ENCODE results near the gene MT1M. TPM values are rescaled to one million over a fixed set of nuclear protein-coding genes. Genes with fewer than 3 reads are reported as not detected.

The MT1M gene
- total RNA-seq, 1 donor from 2014 or later: 4.6 TPM

DNA sequence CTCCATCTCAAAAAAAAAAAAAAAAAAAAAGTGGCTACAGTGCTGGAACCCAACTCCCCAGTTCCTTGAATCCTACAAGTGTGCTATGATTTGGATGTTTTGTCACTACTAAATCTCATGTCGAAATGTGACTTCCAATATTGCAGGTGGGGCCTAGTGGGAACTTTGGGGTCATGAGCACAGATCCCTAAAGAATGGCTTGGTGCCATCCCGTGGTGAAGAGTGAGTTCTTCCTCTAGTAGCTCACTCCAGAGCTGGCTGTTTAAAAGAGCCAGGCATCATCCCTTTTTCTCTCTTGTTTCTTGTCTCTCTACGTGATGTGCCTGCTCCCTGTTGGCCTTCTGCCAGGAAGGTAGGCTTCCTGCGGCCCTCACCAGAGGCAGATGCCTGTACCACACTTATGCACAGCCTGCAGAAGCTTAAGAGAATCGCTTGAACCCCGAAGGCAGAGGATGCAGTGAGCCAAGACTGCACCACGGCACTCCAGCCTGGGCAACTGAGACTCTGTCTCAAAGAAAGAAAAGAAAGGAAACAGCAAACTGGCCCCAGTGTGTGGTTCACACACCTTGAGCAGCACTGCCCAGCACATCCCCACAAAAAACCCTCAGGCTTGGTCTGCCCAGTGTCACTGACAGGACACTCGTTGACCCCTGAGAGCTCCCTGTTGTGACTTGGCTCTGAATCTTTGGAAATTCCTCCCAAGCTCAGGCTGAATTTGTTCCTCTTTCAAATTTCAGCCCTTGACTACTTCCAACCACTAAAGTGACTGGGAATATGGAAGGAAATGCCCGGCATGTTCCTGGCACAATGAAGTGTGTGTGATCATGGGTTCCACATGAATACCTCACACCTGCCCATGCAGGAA is 3.7 kb upstream of the MT1M start:
- no peak for DNase-seq (ENCODE audit: low spot score)

DNA sequence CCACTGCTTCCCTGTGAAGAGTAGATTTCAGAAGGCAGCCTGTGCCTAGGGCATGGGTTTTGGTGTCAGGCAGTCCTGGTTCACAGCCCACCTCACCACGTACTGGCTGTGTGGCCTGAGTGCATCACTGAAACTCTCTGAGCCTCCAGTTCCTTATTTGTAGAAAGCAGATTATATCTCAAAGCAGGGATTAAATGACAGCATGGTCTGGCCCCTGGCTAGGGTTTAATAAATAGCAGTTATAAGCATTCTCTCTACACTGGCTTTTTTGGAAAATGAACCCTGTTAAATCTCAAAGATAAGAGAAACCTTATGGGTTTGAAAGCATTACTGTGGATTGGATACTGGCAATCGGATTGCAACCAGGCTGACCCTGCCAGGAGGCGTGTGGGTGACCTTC is 2.9 kb upstream of the MT1M start:
- DNase-seq (ENCODE audit: low spot score): no peak

DNA sequence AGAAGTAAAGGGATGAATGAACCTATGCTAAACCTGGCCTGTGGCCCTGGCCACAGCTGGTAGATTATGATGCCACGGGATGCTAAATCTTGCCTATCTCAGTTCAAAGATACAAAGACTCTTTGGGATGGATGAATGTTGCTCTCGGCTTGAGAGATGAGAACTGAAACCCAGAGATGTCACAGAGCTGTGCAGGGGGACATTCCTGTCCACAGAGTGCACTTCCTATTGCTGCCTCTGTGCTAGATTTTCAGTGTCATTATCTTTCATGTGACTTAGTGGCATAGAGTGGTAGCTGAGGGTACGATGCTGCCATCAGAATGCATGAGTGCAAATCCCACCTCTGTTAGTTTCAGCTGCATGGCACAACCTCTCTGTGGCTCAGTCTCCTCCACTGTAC is 2.3 kb upstream of the MT1M start:
- DNase-seq (ENCODE audit: low spot score): no peak

DNA sequence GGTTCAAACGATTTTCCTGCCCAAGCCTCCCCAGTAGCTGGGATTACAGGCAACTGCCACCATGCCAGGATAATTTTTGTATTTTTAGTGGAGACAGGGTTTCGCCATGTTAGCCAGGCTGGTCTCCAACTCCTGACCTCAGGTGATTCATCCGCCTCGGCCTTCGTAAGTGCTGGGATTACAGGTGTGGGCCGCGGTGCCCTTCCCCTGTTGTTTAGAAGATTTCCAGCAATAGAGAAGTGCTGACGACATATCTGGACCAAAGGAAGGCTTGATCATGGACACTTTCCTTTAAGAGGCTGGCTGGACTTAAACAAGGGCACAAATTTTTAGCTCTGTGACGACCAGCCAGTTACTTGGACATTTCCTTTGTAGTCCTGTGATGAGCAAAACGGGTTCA is 1.3 kb upstream of the MT1M start:
- no peak for DNase-seq (ENCODE audit: low spot score)

DNA sequence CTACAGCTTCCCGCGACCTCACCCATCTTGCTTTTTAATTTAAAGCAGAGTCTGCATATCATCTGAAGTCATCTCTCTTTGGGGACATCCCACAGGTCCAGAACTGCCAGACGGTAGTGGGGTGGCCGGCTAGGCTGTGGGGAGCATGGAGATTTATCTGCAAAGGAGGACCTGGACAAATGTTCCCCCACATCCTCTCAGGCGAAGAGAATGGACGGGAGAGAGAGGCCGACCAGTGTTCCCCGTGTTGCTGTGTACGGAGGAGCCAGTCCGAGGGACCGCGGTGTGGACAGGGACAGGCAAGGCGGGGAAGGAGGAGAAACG is 665 bp upstream of the MT1M start:
- no peak for DNase-seq (ENCODE audit: low spot score)

DNA sequence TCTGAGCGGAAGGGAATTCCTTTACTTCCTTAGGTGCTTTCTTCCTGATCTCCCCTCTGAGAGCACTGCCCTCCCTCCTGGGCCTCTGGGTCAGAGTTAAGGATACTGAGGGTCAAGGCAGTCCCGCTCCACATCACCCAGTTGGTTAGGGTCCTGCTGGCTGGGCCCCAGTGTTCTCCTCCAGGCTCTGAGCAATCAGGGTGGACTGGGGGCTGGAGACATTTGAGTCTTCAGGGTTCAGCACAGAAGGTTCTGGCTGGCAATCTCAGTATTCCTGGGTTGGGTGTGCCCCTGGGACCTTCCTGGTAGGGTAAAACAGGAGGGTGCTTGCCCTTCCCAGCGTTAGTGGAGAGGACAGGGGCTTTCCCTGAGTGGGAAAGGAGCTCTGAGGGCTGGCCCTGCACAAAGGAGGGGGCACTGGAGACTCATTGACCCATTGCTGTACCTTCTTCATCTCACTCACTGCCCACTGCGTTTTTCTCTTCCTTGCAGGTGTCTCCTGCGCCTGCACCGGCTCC is 448 bp downstream of the MT1M start:
- no peak for DNase-seq (ENCODE audit: low spot score)

DNA sequence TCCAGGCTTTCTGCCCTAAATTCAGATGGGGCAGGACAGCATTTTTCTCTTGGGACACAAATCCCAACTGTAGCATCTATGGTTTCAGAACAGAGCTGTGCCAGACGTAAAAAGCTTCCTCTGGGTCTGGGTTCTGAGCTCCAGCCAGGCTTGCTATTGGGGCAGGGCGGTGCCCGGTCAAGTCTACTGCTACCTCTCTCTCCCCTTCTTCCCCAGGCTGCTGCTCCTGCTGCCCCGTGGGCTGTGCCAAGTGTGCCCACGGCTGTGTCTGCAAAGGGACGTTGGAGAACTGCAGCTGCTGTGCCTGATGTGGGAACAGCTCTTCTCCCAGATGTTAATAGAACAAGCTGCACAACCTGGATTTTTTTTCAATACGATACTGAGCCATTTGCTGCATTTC is 1.1 kb downstream of the MT1M start:
- DNase-seq (ENCODE audit: low spot score): no peak

DNA sequence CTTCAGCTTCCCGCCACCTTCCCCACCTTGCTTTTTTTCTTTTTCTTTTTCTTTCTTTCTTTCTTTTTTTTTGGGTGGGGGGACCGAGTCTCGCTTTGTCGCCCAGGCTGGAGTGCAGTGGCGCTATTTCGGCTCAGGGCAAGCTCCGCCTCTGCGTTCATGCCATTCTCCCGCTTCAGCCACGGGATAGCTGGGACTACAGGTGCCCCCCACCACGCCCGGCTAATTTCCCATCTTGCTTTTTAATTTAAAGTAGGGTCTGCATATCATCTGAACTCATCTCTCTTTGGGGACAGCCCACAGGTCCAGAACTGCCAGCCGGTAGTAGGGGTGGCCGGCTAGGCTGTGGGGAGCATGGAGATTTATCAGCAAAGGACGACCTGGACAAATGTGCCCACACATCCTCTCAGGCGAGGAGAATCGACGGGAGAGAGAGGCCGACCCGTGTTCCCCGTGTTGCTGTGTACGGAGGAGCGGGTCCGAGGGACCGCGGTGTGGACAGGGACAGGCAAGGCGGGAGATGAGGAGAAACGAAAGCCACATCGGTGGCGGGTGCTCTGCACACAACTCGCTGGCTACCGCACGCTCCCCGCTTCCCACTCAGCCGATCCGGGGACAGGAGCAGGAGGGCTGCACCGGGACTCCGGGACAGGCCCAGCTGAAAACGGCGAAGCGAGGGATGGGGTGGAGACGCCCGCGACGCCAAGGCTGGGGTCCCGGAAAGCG is 2.4 kb downstream of the MT1M start:
- no peak for DNase-seq (ENCODE audit: low spot score)

DNA sequence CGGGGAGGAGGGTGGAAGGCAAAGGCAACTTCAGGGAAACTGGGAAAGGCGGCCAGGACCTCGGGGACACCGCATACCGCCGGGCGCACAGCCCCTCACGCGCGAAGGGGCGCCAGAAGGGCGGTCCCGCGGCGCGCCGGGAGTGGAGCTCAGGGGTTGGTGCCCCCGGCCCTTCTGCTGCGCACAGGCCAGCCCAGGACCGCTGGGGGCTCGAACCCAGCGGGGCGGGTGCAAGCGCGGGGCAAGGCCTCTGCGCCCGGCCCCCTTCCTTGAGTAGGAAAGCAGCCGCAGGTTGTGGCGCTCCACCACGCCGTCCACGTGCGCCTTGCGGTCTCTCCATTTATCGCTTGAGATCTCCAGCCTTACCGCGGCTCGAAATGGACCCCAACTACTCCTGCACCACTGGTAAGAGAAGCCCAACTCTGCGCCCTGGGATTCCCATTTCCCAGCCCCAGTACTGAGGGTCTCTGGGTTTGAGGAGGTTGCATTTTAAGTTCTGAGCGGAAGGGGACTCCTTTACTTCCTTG is 3.0 kb downstream of the MT1M start:
- no peak for DNase-seq (ENCODE audit: low spot score)

DNA sequence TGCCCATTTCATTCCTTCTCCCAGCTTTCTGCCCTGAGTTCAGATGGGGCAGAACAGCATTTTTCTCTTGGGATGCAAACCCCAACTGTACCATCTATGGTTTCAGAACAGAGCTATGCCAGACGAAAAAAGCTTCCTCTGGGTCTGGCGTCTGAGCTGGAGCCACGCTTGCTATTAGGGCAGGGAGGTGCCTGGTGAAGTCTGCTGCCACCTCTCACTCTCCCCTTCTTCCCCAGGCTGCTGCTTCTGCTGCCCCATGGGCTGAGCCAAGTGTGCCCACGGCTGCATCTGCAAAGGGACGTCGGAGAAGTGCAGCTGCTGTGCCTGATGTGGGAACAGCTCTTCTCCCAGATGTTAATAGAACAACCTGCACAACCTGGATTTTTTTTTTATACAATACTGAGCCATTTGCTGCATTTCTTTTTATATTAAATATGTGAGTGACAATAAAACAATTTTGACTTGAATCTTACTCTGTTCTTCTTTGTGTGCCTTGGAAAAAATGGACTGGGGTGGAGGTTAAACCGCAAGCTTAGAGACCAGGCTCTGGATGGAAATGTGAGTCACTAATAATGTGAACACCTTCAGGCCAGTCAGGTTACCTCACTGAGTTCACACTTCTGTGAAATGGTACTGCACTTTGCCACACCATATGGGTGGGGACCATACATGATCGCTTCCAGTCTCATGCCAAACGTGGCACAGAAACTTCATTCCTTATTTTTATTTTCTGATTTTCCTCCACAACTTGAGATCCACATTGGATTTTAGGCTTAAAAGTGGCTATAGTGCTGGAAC is 4.4 kb downstream of the MT1M start:
- DNase-seq (ENCODE audit: low spot score): no peak

DNA sequence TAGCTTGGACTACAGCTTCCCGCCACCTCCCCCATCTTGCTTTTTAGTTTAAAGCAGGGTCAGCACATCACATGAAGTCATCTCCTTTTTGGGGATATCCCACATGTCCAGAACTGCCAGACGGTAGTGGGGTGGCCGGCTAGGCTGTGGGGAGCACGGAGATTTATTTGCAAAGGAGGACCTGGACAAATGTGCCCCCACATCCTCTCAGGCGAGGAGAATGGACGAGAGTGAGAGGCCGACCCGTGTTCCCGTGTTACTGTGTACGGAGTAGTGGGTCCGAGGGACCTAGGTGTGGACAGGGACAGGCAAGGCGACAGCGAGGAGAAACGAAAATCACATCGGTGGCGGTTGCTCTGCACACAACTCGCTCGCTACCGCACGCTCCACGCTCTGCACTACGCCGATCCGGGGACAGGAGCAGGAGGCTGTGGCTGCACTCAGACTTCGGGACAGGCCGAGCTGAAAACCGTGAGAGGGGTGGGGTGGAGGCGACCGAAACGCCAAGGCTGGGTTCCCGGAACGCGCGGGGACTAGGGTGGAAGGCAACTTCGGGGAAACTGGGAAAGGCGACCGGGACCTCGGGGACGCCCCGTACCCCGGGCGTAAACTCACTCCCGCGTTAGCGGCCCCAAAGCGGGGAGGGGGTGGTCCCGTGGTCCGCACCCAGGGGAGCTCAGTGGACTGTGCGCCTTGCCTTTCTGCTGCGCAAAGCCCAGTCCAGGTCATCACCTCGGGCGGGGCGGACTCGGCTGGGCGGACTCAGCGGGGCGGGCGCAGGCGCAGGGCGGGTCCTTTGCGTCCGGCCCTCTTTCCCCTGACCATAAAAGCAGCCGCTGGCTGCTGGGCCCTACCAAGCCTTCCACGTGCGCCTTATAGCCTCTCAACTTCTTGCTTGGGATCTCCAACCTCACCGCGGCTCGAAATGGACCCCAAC is 5.6 kb downstream of the MT1M start, which contains the start of gene MT1A:
Gene MT1A, plus strand, starts transcription at position 853 of the 937 bp plus-strand sequence. Its CDS starts 73 bp downstream, at position 926.
- DNase-seq (ENCODE audit: low spot score): peak; percentile 64

DNA sequence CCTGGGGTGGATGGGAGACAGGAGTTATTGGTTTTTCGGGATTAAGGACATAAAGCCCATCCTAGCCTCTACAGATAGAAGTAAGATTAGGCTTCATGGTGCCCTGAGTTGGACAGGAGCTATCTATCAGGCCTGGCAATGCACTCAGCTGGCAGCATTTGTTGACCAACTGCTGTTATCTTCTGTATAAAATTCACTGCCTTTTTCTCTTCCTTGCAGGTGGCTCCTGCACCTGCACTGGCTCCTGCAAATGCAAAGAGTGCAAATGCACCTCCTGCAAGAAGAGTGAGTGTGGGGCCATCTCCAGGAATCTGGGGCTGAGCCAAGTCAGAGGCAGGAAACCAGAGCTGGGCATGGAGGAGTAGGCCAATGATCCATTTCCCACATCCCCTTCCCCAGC is 6.6 kb downstream of the MT1M start:
- DNase-seq (ENCODE audit: low spot score): no peak

DNA sequence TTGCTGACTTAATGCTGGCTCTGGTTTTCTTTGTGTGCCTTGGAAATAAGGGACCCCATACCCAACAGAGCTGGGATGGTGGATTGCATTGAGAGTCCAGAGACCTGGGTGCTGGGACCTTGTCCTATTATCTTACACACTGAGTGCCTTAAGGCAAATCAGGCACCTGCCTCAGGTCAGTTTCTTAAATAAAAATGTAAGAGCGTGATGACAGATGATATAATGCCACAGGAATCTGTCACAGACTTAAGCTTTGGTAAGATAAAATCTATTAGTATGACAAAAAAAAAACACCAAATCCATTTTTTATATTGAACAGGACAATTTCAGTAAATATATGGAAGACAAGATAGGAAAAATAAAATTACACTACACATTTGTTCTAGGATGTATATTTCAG is 7.6 kb downstream of the MT1M start:
- DNase-seq (ENCODE audit: low spot score): no peak

DNA sequence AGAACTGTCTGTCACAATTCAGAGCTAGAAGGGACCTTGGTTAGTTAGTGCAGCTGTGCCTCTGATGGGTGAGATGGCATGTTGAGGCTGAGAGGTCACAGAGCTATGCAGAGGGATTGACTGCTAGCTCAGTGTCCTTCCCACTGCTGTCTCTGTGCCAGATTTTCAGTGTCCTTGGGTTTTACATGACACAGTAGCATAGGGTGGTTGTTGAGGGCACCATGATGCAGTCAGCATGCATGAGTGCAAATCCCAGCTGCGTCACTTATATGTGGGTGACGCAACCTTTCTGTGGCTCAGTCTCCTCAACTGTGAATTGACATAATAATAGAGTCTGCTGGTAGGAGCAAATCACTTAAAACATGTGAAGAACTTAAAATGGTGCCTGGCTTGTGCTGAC is 8.7 kb downstream of the MT1M start:
- no peak for DNase-seq (ENCODE audit: low spot score)

DNA sequence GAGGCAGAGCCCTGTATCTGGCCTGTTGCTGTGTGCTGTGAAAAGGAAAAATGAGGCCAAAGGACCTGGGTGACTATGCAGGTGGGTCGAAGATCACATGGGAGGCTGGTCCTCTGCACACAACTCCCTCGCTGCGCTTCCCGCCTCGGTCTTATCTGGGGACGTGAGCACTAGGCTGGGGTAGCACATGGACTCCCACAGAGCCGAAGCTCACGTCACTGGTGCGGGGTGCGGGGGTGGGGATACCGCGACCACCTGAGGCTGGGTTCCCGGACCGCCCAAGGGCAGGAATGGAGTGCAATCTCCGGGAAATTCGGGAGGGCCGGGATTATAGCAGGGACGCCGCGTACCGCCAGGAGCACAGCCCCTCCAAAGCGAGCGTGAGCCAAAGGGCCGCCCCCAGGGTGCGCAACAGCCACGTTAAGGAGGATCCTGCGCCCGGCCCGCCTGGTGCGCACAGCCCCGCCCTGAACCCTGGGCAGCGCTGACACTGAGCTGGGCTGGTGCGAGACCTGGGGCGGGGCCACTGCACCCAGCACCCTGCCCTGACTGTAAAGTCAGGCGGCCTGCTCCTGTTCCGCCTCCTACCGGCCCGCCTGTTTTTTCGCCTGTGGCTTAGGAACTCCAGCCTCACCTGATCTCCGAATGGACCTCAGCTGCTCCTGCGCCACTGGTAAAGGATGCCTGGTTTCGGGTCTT is 10.8 kb downstream of the MT1M start:
- DNase-seq (ENCODE audit: low spot score): peak; percentile 69

DNA sequence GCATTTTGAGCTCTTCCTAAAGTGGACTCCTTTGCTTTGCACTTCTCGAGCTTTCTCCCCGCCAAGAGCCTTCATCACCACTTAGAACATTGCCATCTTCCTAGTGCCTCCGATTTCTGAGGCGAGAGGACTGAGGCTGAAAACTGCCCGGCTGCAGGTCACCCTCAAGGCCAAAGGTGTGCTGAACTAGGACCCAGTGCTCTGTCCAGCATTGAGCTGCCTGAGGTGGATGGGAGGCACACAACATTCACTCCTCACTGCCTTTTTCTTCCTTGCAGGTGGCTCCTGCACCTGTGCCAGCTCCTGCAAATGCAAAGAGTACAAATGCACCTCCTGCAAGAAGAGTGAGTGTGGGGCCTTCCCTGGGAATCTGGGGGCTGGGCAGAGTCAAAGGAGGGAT is 11.4 kb downstream of the MT1M start:
- no peak for DNase-seq (ENCODE audit: low spot score)

DNA sequence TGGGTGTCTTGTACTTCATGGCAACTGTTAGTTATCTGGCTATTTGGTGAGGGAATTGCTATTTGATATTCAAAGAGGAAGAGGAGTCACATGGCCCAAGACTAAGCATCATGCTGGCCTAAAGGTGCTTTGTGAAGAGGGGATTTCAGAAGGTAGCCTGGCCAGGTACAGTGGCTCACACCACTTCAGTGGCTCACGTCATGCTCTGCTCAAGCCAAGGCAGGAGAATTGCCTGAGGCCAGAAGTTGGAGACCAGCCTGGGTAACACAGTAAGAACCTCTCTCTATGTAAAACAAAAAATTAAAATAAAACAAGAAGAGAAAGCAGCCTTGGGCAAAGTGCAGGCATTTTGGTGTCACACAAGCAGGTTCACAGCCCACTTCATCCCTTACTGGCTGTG is 12.9 kb downstream of the MT1M start:
- no peak for DNase-seq (ENCODE audit: low spot score)

DNA sequence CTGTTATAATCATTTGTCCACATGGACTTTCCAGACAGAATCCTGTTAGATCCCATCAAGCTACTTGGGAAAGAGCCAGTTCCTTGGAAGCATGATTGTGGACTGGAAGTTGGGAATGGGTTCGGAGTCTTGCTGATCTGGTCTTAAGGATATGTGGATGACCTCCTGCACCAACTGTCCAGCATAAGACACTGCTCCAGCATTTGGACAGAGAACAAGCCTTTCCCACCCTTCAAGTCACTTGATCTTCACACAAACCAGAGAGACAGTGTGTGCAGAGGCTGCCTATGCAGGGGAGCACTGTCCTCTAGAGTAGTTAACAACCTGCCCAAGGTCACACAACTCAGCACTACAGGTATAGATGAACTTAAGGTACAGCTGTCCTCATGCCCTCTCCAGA is 13.4 kb downstream of the MT1M start:
- DNase-seq (ENCODE audit: low spot score): no peak

DNA sequence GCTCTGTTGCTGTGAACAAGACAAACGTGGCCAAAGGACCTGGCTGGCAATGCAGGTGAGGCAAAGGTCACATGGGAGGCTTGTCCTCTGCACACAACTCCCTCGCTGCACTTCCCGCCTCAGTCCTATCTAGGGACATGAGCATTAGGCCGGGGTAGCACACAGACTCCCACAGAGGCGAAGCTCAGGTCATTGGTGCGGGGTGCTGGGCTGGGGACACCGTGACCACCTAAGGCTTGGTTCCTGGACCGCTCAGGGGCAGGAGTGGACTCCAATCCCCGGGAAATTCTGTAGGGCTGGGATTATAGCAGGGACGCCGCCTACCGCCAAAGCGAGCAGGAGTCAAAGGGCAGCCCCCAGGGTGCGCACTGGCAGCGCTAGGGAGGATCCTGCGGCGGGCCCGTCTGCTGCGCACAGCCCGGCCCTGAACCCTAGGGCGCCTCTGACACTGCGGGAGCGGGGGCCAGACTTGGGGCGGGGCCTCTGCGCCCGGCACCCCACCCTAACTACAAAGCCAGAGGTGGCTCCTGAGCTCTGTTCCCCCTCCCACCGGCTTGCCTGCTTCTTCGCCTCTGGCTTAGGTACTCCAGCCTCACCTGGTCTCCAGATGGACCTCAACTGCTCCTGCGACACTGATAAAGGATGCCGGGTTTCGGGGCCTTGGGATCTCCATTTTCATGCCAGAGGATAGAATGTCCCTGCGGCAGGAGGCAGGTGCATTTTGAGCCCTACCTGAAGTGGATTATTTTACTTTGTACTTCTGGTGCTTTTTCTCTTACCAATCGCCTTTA is 15.4 kb downstream of the MT1M start:
- DNase-seq (ENCODE audit: low spot score): no peak

All from mucosa of gallbladder (tissue), 1 donor.